ENCODE data around the gene STH. TPM values are rescaled to one million over a fixed set of nuclear protein-coding genes. Genes with fewer than 3 reads are reported as not detected.
A peak's percentile ranks its signal among the peaks of the same experiment; 100 is the strongest.

The STH gene
- total and polyA plus RNA-seq, 9 of the 15 experiments (the other 6 are each of a cell fraction or from before 2014, with no cell fraction given): not detected

DNA sequence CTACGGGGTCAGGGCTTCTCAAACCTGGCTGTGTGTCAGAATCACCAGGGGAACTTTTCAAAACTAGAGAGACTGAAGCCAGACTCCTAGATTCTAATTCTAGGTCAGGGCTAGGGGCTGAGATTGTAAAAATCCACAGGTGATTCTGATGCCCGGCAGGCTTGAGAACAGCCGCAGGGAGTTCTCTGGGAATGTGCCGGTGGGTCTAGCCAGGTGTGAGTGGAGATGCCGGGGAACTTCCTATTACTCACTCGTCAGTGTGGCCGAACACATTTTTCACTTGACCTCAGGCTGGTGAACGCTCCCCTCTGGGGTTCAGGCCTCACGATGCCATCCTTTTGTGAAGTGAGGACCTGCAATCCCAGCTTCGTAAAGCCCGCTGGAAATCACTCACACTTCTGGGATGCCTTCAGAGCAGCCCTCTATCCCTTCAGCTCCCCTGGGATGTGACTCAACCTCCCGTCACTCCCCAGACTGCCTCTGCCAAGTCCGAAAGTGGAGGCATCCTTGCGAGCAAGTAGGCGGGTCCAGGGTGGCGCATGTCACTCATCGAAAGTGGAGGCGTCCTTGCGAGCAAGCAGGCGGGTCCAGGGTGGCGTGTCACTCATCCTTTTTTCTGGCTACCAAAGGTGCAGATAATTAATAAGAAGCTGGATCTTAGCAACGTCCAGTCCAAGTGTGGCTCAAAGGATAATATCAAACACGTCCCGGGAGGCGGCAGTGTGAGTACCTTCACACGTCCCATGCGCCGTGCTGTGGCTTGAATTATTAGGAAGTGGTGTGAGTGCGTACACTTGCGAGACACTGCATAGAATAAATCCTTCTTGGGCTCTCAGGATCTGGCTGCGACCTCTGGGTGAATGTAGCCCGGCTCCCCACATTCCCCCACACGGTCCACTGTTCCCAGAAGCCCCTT, 10.9 kb downstream of the STH start:
- WGBS (ENCODE audit: insufficient coverage, low coverage, missing lambda C conversion rate): 32% methylated on average over 33 of the region's 33 CpGs
- Histone ChIP-seq H3K4me2 (ENCODE audit: insufficient read depth, low read length) (peak overlapping the region; percentile 14; the same call in 1 of the 2 replicates), H3K27ac (ENCODE audit: extremely low read depth, low read depth, low read length) (no peak overlapping the region), H2AFZ (ENCODE audit: low read depth, low read length) (0 out of 2 replicates have a peak overlapping the region, but pooled peaks have one; percentile 8), H3K9me1 (ENCODE audit: control insufficient read depth, insufficient read depth, low read length) (no peaks in the 10 kb centered on the region), H3K27me3 (ENCODE audit: control insufficient read depth in 2 of 2, insufficient read depth in 2 of 2, low read length in 2 of 2) (peaks cover 3 to 34% of the 10 kb centered on the region in 2 experiments; a peak in 3 of 5 replicates), H3K9ac (ENCODE audit: insufficient read depth in 1 of 2, low read depth in 2 of 2, low read length in 2 of 2) (0 out of 4 replicates have a peak overlapping the region, but pooled peaks of 1 of the 2 experiments have one; percentile 58), H4K20me1 (replicated peaks; ENCODE audit: control insufficient read depth, insufficient read depth, low read length) (peaks cover 3% of the 10 kb centered on the region; the same call in 1 of the 2 replicates), H3K4me1 (replicated peaks in 1 of 2; ENCODE audit: control insufficient read depth in 2 of 2, insufficient read depth in 2 of 2, low read length in 2 of 2) (peaks cover 0 to 27% of the 10 kb centered on the region in 2 experiments; a peak in 4 of 5 replicates), H3K9me3 (replicated peaks; ENCODE audit: control insufficient read depth, insufficient read depth, low read depth, low read length) (no peaks in the 10 kb centered on the region), H3K36me3 (ENCODE audit: control insufficient read depth, insufficient read depth, low read length) (no peaks in the 10 kb centered on the region), H3K4me3 (no peak overlapping the region), H3K79me2 (ENCODE audit: control insufficient read depth, insufficient read depth, low read length) (no peaks in the 10 kb centered on the region)
- ATAC-seq: peak; percentile 75
- no TSS peak for BruUV-seq (replicated peaks)
- intact Hi-C loops (cut with micrococcal nuclease) (no loop called here), in situ Hi-C loops (cut with MboI) (loop anchor here (10.0 kb wide), 1 partner anchor 275 kb away; no protein-coding TSS in a partner anchor)
- ChIA-PET POLR2A (interaction anchor here (1.4 kb wide), 1 partner anchor 30 kb away, joined by 3 read pairs; no protein-coding TSS in a partner anchor), CTCF (ENCODE audit: low intra/inter-chr PET ratio) (no interaction called here)
- FAIRE-seq: no peak
- DNase-seq (ENCODE audit: extremely low read depth in 1 of 4, low spot score in 3 of 4): peak in 1 of 4 experiments; percentile 30
- TF ChIP-seq, protein P1, sequence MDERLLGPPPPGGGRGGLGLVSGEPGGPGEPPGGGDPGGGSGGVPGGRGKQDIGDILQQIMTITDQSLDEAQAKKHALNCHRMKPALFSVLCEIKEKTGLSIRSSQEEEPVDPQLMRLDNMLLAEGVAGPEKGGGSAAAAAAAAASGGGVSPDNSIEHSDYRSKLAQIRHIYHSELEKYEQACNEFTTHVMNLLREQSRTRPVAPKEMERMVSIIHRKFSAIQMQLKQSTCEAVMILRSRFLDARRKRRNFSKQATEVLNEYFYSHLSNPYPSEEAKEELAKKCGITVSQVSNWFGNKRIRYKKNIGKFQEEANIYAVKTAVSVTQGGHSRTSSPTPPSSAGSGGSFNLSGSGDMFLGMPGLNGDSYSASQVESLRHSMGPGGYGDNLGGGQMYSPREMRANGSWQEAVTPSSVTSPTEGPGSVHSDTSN (CRISPR knock-in tag; IDR thresholded peaks at IDR 0.05; ENCODE audit: low read depth): no peak
- TF ChIP-seq, protein P1 (tag; conservative IDR thresholded peaks at IDR 0.05; ENCODE audit: low read depth): peak; percentile 48; the same call in 1 of the 2 replicates
- TF ChIP-seq CTCF (IDR thresholded peaks at IDR 0.05 in 2 of 3, conservative IDR thresholded peaks at IDR 0.05 in 1 of 3; ENCODE audit: insufficient read depth in 2 of 3, low read depth in 1 of 3, low read length in 3 of 3): peak in 2 of 3 experiments; percentile 13 to 15; a peak in 1 of 6 replicates
- TF ChIP-seq ZNF239 (CRISPR knock-in tag; IDR thresholded peaks at IDR 0.05): no peak
- peak in 1 of 2 experiments; percentile 36 for TF ChIP-seq E2F6 (IDR thresholded peaks at IDR 0.05; ENCODE audit: borderline replicate concordance in 1 of 2, extremely low read depth in 1 of 2, insufficient read depth in 1 of 2, insufficient read length in 1 of 2, low read depth in 1 of 2, low read length in 1 of 2, poor library complexity in 1 of 2, severe bottlenecking in 1 of 2)
- TF ChIP-seq HDAC1 (IDR thresholded peaks at IDR 0.05): no peak
- no peak for TF ChIP-seq TFAP4 (CRISPR knock-in tag; IDR thresholded peaks at IDR 0.05; ENCODE audit: borderline replicate concordance)
- TF ChIP-seq, protein P2, sequence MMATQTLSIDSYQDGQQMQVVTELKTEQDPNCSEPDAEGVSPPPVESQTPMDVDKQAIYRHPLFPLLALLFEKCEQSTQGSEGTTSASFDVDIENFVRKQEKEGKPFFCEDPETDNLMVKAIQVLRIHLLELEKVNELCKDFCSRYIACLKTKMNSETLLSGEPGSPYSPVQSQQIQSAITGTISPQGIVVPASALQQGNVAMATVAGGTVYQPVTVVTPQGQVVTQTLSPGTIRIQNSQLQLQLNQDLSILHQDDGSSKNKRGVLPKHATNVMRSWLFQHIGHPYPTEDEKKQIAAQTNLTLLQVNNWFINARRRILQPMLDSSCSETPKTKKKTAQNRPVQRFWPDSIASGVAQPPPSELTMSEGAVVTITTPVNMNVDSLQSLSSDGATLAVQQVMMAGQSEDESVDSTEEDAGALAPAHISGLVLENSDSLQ (IDR thresholded peaks at IDR 0.05): peak; percentile 92
- peak; percentile 8 for TF ChIP-seq MEIS2 (IDR thresholded peaks at IDR 0.05; ENCODE audit: partially characterized antibody)

Measured in K562 (cell line).